ENCODE results near the gene FOXF1. TPM values are rescaled to one million over a fixed set of nuclear protein-coding genes. Genes with fewer than 3 reads are reported as not detected.
A peak's percentile ranks its signal among the peaks of the same experiment; 100 is the strongest.

Gene FOXF1
- total and polyA plus RNA-seq, 9 donors: 0.22 to 1.5 (median 0.45) TPM

GRCh38 chr16:86555704-86556075 lies 45.4 kb downstream of the FOXF1 start:
- Histone ChIP-seq H3K36me3 (no peaks in the 10 kb centered on the region), H3K27ac (no peak overlapping the region), H3K4me1 (ENCODE audit: insufficient read depth) (peaks cover 7% of the 10 kb centered on the region), H3K4me3 (peak overlapping the region; percentile 96), H3K9me3 (no peaks in the 10 kb centered on the region), H3K27me3 (no peaks in the 10 kb centered on the region)
- TF ChIP-seq POLR2A (IDR thresholded peaks at IDR 0.05) (no peak), CTCF (IDR thresholded peaks at IDR 0.05) (no peak), EP300 (IDR thresholded peaks at IDR 0.05) (no peak)
- intact Hi-C loops (cut with DNase I): no loop called here
- WGBS, 3 donors: 13 to 14% (median 13%) methylated on average over 17 of the region's 17 CpGs
- no peak for DNase-seq

- no peaks in the 10 kb centered on the region for H3K36me3 ChIP-seq
- H3K4me1 ChIP-seq (ENCODE audit: insufficient read depth): peaks cover 7% of the 10 kb centered on the region
- DNase-seq: no peak
- no peak for TF ChIP-seq CTCF (IDR thresholded peaks at IDR 0.05)
- no peak for TF ChIP-seq POLR2A (IDR thresholded peaks at IDR 0.05)
- TF ChIP-seq EP300 (IDR thresholded peaks at IDR 0.05): no peak
- intact Hi-C loops (cut with DNase I): no loop called here
- H3K27me3 ChIP-seq: no peaks in the 10 kb centered on the region
- WGBS, 3 donors: 51 to 64% (median 62%) methylated on average over 5 of the region's 5 CpGs
- H3K9me3 ChIP-seq: no peaks in the 10 kb centered on the region
- no peak overlapping the region for H3K4me3 ChIP-seq
- H3K27ac ChIP-seq: no peak overlapping the region
Observed at GRCh38 chr16:86556576-86556975, 46.2 kb downstream of the FOXF1 start.

GRCh38 chr16:86557587-86557986 lies 47.3 kb downstream of the FOXF1 start:
- Histone ChIP-seq H3K4me1 (ENCODE audit: insufficient read depth) (peaks cover 7% of the 10 kb centered on the region), H3K27ac (no peak overlapping the region), H3K9me3 (no peaks in the 10 kb centered on the region), H3K27me3 (no peaks in the 10 kb centered on the region), H3K4me3 (no peak overlapping the region), H3K36me3 (no peaks in the 10 kb centered on the region)
- WGBS, 3 donors: 50 to 60% (median 56%) methylated on average over 4 of the region's 4 CpGs
- no peak for TF ChIP-seq EP300 (IDR thresholded peaks at IDR 0.05)
- TF ChIP-seq POLR2A (IDR thresholded peaks at IDR 0.05): no peak
- TF ChIP-seq CTCF (IDR thresholded peaks at IDR 0.05): no peak
- intact Hi-C loops (cut with DNase I): no loop called here
- no peak for DNase-seq

GRCh38 chr16:86558355-86559193 lies 48.2 kb downstream of the FOXF1 start:
- TF ChIP-seq EP300 (IDR thresholded peaks at IDR 0.05) (no peak), POLR2A (IDR thresholded peaks at IDR 0.05) (no peak)
- intact Hi-C loops (cut with DNase I): no loop called here
- Histone ChIP-seq H3K4me3 (no peak overlapping the region), H3K27me3 (no peaks in the 10 kb centered on the region), H3K9me3 (no peaks in the 10 kb centered on the region), H3K4me1 (ENCODE audit: insufficient read depth) (peaks cover 7% of the 10 kb centered on the region), H3K27ac (no peak overlapping the region), H3K36me3 (no peaks in the 10 kb centered on the region)
- WGBS, 3 donors: 63 to 65% (median 64%) methylated on average over 28 of the region's 28 CpGs
- no peak for DNase-seq

GRCh38 chr16:86559802-86560305 lies 49.5 kb downstream of the FOXF1 start:
- H3K4me3 ChIP-seq: no peak overlapping the region
- DNase-seq: no peak
- no peak for TF ChIP-seq EP300 (IDR thresholded peaks at IDR 0.05)
- no peak for TF ChIP-seq POLR2A (IDR thresholded peaks at IDR 0.05)
- no peak for TF ChIP-seq CTCF (IDR thresholded peaks at IDR 0.05)
- no peak overlapping the region for H3K27ac ChIP-seq
- no peaks in the 10 kb centered on the region for H3K9me3 ChIP-seq
- intact Hi-C loops (cut with DNase I): loop anchor here in 1 of 4 donors (10.0 kb wide), 2 partner anchors 495 to 715 kb away; no protein-coding TSS in a partner anchor
- H3K4me1 ChIP-seq (ENCODE audit: insufficient read depth): peaks cover 4% of the 10 kb centered on the region
- H3K27me3 ChIP-seq: no peaks in the 10 kb centered on the region
- no peaks in the 10 kb centered on the region for H3K36me3 ChIP-seq
- WGBS, 3 donors: 75 to 87% (median 75%) methylated on average over 9 of the region's 9 CpGs
